PC-3 (cell line): ENCODE measurements around the gene NLGN1. TPM values are rescaled to one million over a fixed set of nuclear protein-coding genes. Genes with fewer than 3 reads are reported as not detected.

Source experiments
- ATAC-seq: fragments of 200-7000 bp; cut with Tn5 transposase; 2 replicates; pipeline ENCODE4 v1.9.1; 2020; ENCODE audit warnings: mild to moderate bottlenecking, moderate library complexity
- BruUV-seq: library from RNA; stranded (reverse); fragments of 400-500 nt; replicated peaks from 2 replicates; lab custom pipeline; 2021; lab: Mats Ljungman, UMichigan
- CTCF ChIA-PET: fragments of 300-600 bp; sonication (Branson Sonifier 250); formaldehyde crosslinking; loops from one replicate; lab custom pipeline; 2022; ENCODE audit warnings: antibody characterized with exemption; lab: Charles Lee
- POLR2A ChIA-PET: fragments of 300-600 bp; sonication (Branson Sonifier 250); formaldehyde crosslinking; loops from one replicate; lab custom pipeline; 2022; ENCODE audit warnings: antibody characterized with exemption; ENCODE audit not compliant: unreplicated experiment; lab: Charles Lee
- DNase-seq: peaks from one replicate; pipeline ENCODE4 v3.0.0-alpha.2; 2015
- H2AFZ ChIP-seq: fragments of 300-600 bp; sonication (generic); 2 replicates; pipeline ENCODE4 v1.6.0; 2016; ENCODE audit warnings: antibody characterized with exemption, low read length
- H3F3A ChIP-seq: fragments of 300-600 bp; sonication (generic); one replicate; pipeline ENCODE4 v1.6.0; 2017; ENCODE audit warnings: antibody characterized with exemption, low read length, control low read depth, mild to moderate bottlenecking; ENCODE audit not compliant: unreplicated experiment
- H3K27ac ChIP-seq: fragments of 300-600 bp; sonication (generic); 2 replicates; pipeline ENCODE4 v1.5.1; 2016; ENCODE audit warnings: mild to moderate bottlenecking, low read length
- H3K27me3 ChIP-seq: fragments of 300-600 bp; sonication (generic); 2 replicates; pipeline ENCODE4 v1.6.1; 2016; ENCODE audit warnings: low read length, mixed read lengths
- H3K36me3 ChIP-seq: fragments of 300-600 bp; sonication (generic); 2 replicates; pipeline ENCODE4 v1.6.1; 2016; ENCODE audit warnings: low read depth, mixed run types, low read length, mixed read lengths
- H3K4me1 ChIP-seq: fragments of 300-600 bp; sonication (generic); 2 replicates; pipeline ENCODE4 v1.5.1; 2016; ENCODE audit warnings: low read length; ENCODE audit not compliant: insufficient read depth
- H3K4me2 ChIP-seq: fragments of 300-600 bp; sonication (generic); 2 replicates; pipeline ENCODE4 v1.6.0; 2016; ENCODE audit warnings: low read length
- H3K4me3 ChIP-seq: fragments of 300-600 bp; sonication (generic); 2 replicates; pipeline ENCODE4 v1.5.1; 2016; ENCODE audit warnings: mild to moderate bottlenecking, low read length, mixed read lengths
- H3K79me2 ChIP-seq: fragments of 300-600 bp; sonication (generic); 2 replicates; pipeline ENCODE4 v1.6.1; 2017; ENCODE audit warnings: low read length, mixed read lengths
- H3K9ac ChIP-seq: fragments of 300-600 bp; sonication (generic); 2 replicates; pipeline ENCODE4 v1.6.0; 2016; ENCODE audit warnings: mild to moderate bottlenecking, low read length
- H3K9me2 ChIP-seq: fragments of 300-600 bp; sonication (generic); replicated peaks from 2 replicates; pipeline ENCODE4 v1.6.1; 2016; ENCODE audit warnings: mixed run types, low read length, mixed read lengths
- H3K9me3 ChIP-seq: fragments of 300-600 bp; sonication (generic); 2 replicates; pipeline ENCODE4 v1.6.1; 2016; ENCODE audit warnings: low read length, mixed read lengths
- H4K20me1 ChIP-seq: fragments of 300-600 bp; sonication (generic); 2 replicates; pipeline ENCODE4 v1.6.1; 2016; ENCODE audit warnings: low read length, mixed read lengths
- CTCF ChIP-seq: fragments of 300-600 bp; sonication (generic); conservative IDR thresholded peaks from 2 replicates; pipeline ENCODE4 v1.5.1; 2017; ENCODE audit warnings: antibody characterized with exemption, low read depth, mild to moderate bottlenecking, low read length
- EZH2 ChIP-seq: fragments of 300-600 bp; sonication (generic); IDR thresholded peaks from one replicate; pipeline ENCODE4 v1.6.1; 2017; ENCODE audit warnings: antibody characterized with exemption, mild to moderate bottlenecking, low read length; ENCODE audit not compliant: unreplicated experiment
- EZH2phosphoT487 ChIP-seq: fragments of 300-600 bp; sonication (generic); IDR thresholded peaks from 2 replicates; pipeline ENCODE4 v1.6.1; 2018; ENCODE audit warnings: mild to moderate bottlenecking, antibody characterized with exemption, low read length, borderline replicate concordance
- intact Hi-C: fragments of 100-400 bp; cut with micrococcal nuclease; formaldehyde crosslinking; loops from 2 replicates; pipeline ENCODE4 v1.9.0; 2023
- total RNA-seq: library from RNA; depleted of rRNA; stranded (reverse); fragments of >200 nt; gene quantifications from 2 replicates; pipeline ENCODE4 v1.2.3, GENCODE V29; 2014

The NLGN1 gene
- total RNA-seq, 1 experiment from 2014 or later = 0.77 TPM

- H3K9me3 ChIP-seq = no peaks in the 10 kb centered on the region
- H3K9ac ChIP-seq = no peak overlapping the region
- TF ChIP-seq CTCF (no peak), EZH2 (no peak)
- intact Hi-C loops = no loop called here
- no peaks in the 10 kb centered on the region for H3K9me2 ChIP-seq
- POLR2A ChIA-PET = no interaction called here
- no peaks in the 10 kb centered on the region for H3K36me3 ChIP-seq
- ATAC-seq (no peak), DNase-seq (no peak)
- CTCF ChIA-PET = no interaction called here
- H3K27ac ChIP-seq = no peak overlapping the region
- H3K4me2 ChIP-seq = no peak overlapping the region
- H4K20me1 ChIP-seq = no peaks in the 10 kb centered on the region
- no TSS peak for BruUV-seq
- H3K79me2 ChIP-seq = no peaks in the 10 kb centered on the region
- no peaks in the 10 kb centered on the region for H3K4me1 ChIP-seq
- H3K4me3 ChIP-seq = no peak overlapping the region
- no peak overlapping the region for H2AFZ ChIP-seq
- H3F3A ChIP-seq = no peaks in the 10 kb centered on the region
- no peaks in the 10 kb centered on the region for H3K27me3 ChIP-seq
Observed at GRCh38 chr3:174049472-174049871, 651.9 kb downstream of the NLGN1 start.

- BruUV-seq = no TSS peak
- Histone ChIP-seq H3K9me2 (no peaks in the 10 kb centered on the region), H3K9me3 (no peaks in the 10 kb centered on the region), H4K20me1 (no peaks in the 10 kb centered on the region), H3K27ac (no peak overlapping the region), H2AFZ (no peak overlapping the region), H3K4me2 (no peak overlapping the region), H3K4me3 (no peak overlapping the region), H3K79me2 (no peaks in the 10 kb centered on the region), H3K27me3 (no peaks in the 10 kb centered on the region), H3K4me1 (no peaks in the 10 kb centered on the region), H3K9ac (no peak overlapping the region), H3K36me3 (no peaks in the 10 kb centered on the region), H3F3A (no peaks in the 10 kb centered on the region)
- ChIA-PET POLR2A (no interaction called here), CTCF (no interaction called here)
- intact Hi-C loops = no loop called here
- DNase-seq = no peak
- TF ChIP-seq EZH2 (no peak), EZH2phosphoT487 (no peak), CTCF (no peak)
- no peak for ATAC-seq
Observed at GRCh38 chr3:174051191-174051590, 653.6 kb downstream of the NLGN1 start.

GRCh38 chr3:174058804-174059203 is 661.3 kb downstream of the NLGN1 start:
- intact Hi-C loops = no loop called here
- Histone ChIP-seq H4K20me1 (no peaks in the 10 kb centered on the region), H3K9ac (no peak overlapping the region), H3K9me2 (no peaks in the 10 kb centered on the region), H3K4me2 (no peak overlapping the region), H3K9me3 (no peaks in the 10 kb centered on the region), H3K27me3 (no peaks in the 10 kb centered on the region), H3K27ac (no peak overlapping the region), H3F3A (no peaks in the 10 kb centered on the region), H2AFZ (no peak overlapping the region), H3K4me3 (no peak overlapping the region), H3K4me1 (no peaks in the 10 kb centered on the region), H3K36me3 (no peaks in the 10 kb centered on the region), H3K79me2 (no peaks in the 10 kb centered on the region)
- ChIA-PET CTCF (no interaction called here), POLR2A (no interaction called here)
- DNase-seq (no peak), ATAC-seq (no peak)
- no TSS peak for BruUV-seq
- no peak for TF ChIP-seq EZH2phosphoT487
- no peak for TF ChIP-seq EZH2
- TF ChIP-seq CTCF = no peak
